Adrenal gland (tissue), 5 donors: Measurements from ENCODE around the gene XPO4.

ENCODE experiments used
- POLR2A ChIP-seq, 2 donors: fragments of 450-650 bp; IDR thresholded peaks; one replicate each; pipeline ENCODE4 v1.6.1; 2017; ENCODE audit warnings: antibody characterized with exemption in 2 of 2, mild to moderate bottlenecking in 2 of 2, moderate library complexity in 1 of 2
- TF ChIP-seq, protein P1 (sequence below), 6 experiments: fragments of 450-650 bp in 4 of 6; fragments of 200-600 bp in 2 of 6; sonication (generic) in 1 of 6; IDR thresholded peaks; 1 replicate in 5 of 6; 2 replicates in 1 of 6; pipeline versions ENCODE4 v1.5.1 to v1.8.0; 2016 to 2021; ENCODE audit warnings: antibody characterized with exemption in 6 of 6, mild to moderate bottlenecking in 2 of 6, moderate library complexity in 1 of 6
- donor health status: DM: no; HTN: no; CAD: no.

DNA sequence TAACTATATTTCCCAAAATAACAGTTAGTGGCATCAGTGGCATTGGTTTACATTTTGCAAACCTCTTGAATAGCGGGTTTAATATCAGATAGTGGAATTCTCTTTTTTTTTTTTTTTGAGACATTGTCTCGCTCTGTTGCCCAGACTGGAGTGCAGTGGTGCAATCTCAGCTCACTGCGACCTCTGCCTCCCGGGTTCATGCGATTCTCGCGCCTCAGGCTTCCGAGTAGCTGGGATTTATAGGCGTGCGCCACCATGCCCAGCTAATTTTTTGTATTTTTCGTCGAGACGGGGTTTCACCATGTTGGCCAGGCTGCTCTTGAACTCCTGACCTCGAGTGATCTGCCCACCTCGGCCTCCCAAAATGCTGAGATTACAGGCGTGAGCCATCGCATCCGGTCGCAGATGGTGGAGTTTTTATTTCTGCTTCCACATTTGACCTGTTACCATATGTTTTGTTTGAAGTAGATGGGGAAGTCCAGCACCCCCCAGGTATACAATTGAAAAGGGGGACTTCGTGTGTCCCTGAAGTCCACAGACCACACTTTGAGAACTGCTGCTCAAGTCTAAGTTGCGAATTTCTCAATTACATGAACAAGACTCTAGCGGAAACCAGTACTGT is 40.5 kb upstream of the XPO4 start:
- TF ChIP-seq, protein P1, sequence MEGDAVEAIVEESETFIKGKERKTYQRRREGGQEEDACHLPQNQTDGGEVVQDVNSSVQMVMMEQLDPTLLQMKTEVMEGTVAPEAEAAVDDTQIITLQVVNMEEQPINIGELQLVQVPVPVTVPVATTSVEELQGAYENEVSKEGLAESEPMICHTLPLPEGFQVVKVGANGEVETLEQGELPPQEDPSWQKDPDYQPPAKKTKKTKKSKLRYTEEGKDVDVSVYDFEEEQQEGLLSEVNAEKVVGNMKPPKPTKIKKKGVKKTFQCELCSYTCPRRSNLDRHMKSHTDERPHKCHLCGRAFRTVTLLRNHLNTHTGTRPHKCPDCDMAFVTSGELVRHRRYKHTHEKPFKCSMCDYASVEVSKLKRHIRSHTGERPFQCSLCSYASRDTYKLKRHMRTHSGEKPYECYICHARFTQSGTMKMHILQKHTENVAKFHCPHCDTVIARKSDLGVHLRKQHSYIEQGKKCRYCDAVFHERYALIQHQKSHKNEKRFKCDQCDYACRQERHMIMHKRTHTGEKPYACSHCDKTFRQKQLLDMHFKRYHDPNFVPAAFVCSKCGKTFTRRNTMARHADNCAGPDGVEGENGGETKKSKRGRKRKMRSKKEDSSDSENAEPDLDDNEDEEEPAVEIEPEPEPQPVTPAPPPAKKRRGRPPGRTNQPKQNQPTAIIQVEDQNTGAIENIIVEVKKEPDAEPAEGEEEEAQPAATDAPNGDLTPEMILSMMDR (IDR thresholded peaks at IDR 0.05): no peak
- no peak for TF ChIP-seq POLR2A (IDR thresholded peaks at IDR 0.05)
